Aorta (tissue), 5 donors: ENCODE data around the gene LIAS. TPM values are rescaled to one million over a fixed set of nuclear protein-coding genes. Genes with fewer than 3 reads are reported as not detected.
A peak's percentile ranks its signal among the peaks of the same experiment; 100 is the strongest.
"Not testable (repeated sequence)": the region's sequence is repeated elsewhere in the genome, so short reads cannot be mapped to it uniquely, and the experiment has no call there.

Source experiments
- ATAC-seq: fragments of 200-7000 bp; cut with Tn5 transposase; one replicate; pipeline ENCODE4 v1.9.1; 2022; ENCODE audit warnings: moderate library complexity; ENCODE audit not compliant: low FRiP score
- DNase-seq, 2 donors: peaks; one replicate each; pipeline ENCODE4 v3.0.0-alpha.2; 2020
- H3K27ac ChIP-seq, 2 donors: one replicate each; pipeline ENCODE4 v1.5.1; 2013; ENCODE audit warnings: low read length in 2 of 2, mild to moderate bottlenecking in 2 of 2, moderate library complexity in 2 of 2, control low read depth in 1 of 2, inconsistent platforms in 1 of 2, low read depth in 1 of 2
- H3K27me3 ChIP-seq, 2 donors: one replicate each; pipeline ENCODE4 v1.6.1; 2013; ENCODE audit warnings: control low read depth in 1 of 2, low read length in 1 of 2, mild to moderate bottlenecking in 1 of 2, moderate library complexity in 1 of 2; ENCODE audit not compliant: insufficient read depth in 2 of 2, control insufficient read depth in 1 of 2
- H3K36me3 ChIP-seq, 2 donors: one replicate each; pipeline ENCODE4 v1.6.1; 2013; ENCODE audit warnings: control low read depth in 1 of 2, low read length in 1 of 2, mild to moderate bottlenecking in 1 of 2; ENCODE audit not compliant: insufficient read depth in 2 of 2, control insufficient read depth in 1 of 2
- H3K4me1 ChIP-seq, 2 donors: one replicate each; pipeline ENCODE4 v1.6.1; 2013; ENCODE audit warnings: low read length in 2 of 2, control low read depth in 1 of 2, mild to moderate bottlenecking in 1 of 2, moderate library complexity in 1 of 2; ENCODE audit not compliant: insufficient read depth in 2 of 2, control insufficient read depth in 1 of 2
- H3K4me3 ChIP-seq, 2 donors: one replicate each; pipeline ENCODE4 v1.5.1; 2013; ENCODE audit warnings: low read length in 2 of 2, control low read depth in 1 of 2, mild to moderate bottlenecking in 1 of 2
- H3K9me3 ChIP-seq: one replicate; pipeline ENCODE4 v1.6.1; 2013; ENCODE audit warnings: mild to moderate bottlenecking, low read length; ENCODE audit not compliant: control insufficient read depth
- WGBS, 2 donors: extraction: QIAGEN DNeasy Blood & Tissue Kit; methylation state at CpG; one replicate each; pipeline ENCODE4 v1.1.7; 2013; 5-methylcytosine and 5-hydroxymethylcytosine counted together
- intact Hi-C, 2 donors: fragments of 100-400 bp; cut with DNase I; formaldehyde crosslinking; loops; one replicate each; pipeline versions ENCODE4 v1.14.2 to v1.15.0; 2022
- long read RNA-seq, 2 donors: library from polyadenylated mRNA; unstranded; transcript quantifications; one replicate each; pipeline ENCODE4 v2.0.0, GENCODE V29; 2020 to 2021
- polyA plus RNA-seq, 2 donors: library from polyadenylated mRNA; stranded (reverse); fragments of 200-250 nt; gene quantifications; one replicate each; pipeline ENCODE4 v1.2.3, GENCODE V29; 2013
- total RNA-seq, 2 donors: library from RNA; stranded (reverse); fragmentation: NEBNext Ultra II Directional; extraction: Animal tissue kit (Norgen Biotek cat#: 25700); gene quantifications; one replicate each; pipeline ENCODE4 v1.2.1, GENCODE V29; 2021
- donor health status: healthy with polysubstance abuse.
- donor health status: Bipolar disorder and iron deficiency.
- donor health status: DM: no; HTN: no; CAD: no.
- donor health status: DM: no; HTN: no; CAD: no.
- donor health status: DM: yes; HTN: yes; CAD: no.

The LIAS gene
- 10 to 100 TPM in 1 of 2 donors, 1 to 10 TPM in 1; 5.9 to 12.6 TPM for total RNA-seq
- 10 to 100 TPM in 1 of 2 donors, 1 to 10 TPM in 1; 5.4 to 18.4 TPM for polyA plus RNA-seq
- long read RNA-seq, donor 1, full-length matches to known transcripts: 18 of 20 reads
- long read RNA-seq, donor 1, partial matches to known transcripts: 0 of 20 reads
- long read RNA-seq, donor 1, other reads (novel, unspliced or antisense): 2 of 20 reads
- long read RNA-seq, donor 2, full-length matches to known transcripts: 1 of 4 reads
- long read RNA-seq, donor 2, partial matches to known transcripts: 2 of 4 reads
- long read RNA-seq, donor 2, other reads (novel, unspliced or antisense): 1 of 4 reads

DNA sequence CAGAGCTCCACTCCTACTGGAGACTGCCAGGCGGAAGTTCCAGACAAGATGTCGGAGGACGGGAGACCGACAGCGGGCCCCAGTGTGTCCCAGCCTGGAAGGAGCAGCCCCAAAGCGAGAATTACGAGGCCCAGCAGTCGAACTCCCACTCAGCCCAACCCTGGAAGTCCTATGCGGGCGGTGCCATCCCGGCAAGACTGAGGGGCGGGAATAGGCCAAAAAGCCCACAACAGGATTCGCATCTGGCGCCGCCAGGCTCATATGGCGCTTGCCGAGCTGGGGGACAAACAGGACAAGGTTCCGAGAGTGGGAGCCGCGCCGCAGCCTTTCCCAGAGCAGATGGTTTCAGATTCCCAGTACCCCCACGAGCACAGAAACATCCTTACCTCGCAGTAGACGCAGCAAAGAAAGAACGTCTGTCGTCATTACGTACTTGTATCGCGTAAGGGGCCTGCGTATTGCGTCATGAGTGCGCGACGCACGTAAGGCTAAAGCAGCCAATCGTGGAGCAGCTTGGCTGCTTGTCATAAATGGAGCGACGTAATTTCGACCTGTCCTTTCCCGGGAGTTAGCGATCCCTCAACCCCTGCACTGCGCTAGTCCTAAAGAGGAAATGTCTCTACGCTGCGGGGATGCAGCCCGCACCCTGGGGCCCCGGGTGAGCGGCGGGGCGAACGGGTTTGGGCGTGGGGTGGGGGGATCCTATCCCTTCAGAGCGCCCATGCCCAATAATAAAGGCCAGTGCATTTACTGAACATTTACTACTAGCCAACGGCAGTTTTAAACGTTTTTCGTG, at the start of gene LIAS, which contains the start of gene RPL9:
Gene LIAS (plus strand): TSS at position 552 of the 796 bp plus-strand sequence. CDS start 62 bp downstream, at position 614.
Gene RPL9 (minus strand): TSS at position 418 of the 796 bp plus-strand sequence. CDS start 483 bp downstream, outside the sequence.
- DNase-seq: peak; percentile 97 to 98
- peak within 1 kb of the TSS; percentile 81 to 95 for H3K27ac ChIP-seq
- intact Hi-C loops: loop anchor here (2.0 to 10.0 kb wide), 3 partner anchors 94 to 518 kb away; partner anchors contain the start of genes PDS5A (in 1 of the 2), RFC1 (in 1 of the 2) and SMIM14 (in 1 of the 2)
- WGBS, 2 donors: 0 to 1% methylated on average over 55 of the region's 55 CpGs
- H3K27me3 ChIP-seq: no peaks in the 10 kb centered on the region
- H3K4me3 ChIP-seq: peak within 1 kb of the TSS; percentile 60 to 69
- no peaks in the 10 kb centered on the region for H3K9me3 ChIP-seq
- peaks cover 0 to 1% of the 10 kb centered on the region in 2 donors for H3K4me1 ChIP-seq
- ATAC-seq: peak; percentile 99
- H3K36me3 ChIP-seq: peaks cover 0 to 5% of the 10 kb centered on the region in 2 donors

DNA sequence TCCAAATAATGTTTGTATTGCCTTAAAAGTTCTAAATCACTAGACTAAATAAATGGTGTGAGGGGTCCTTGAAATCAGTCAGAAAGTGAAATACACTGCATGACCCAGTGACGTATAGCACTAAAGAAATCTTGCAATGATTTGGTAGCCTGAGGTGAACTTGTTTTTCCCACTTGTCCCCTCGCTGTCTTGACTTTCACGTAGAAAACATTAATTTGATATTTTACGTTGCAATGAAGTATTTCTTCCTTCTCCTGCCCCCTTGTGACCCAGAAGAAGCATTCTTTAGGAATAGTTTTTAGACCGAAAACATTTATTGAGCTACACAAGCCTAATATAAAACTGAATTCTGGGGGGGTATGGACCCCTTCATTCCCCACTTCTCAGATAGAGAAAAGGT, 48.4 kb upstream of the LIAS start:
- H3K27ac ChIP-seq: no peak overlapping the region
- no peaks in the 10 kb centered on the region for H3K9me3 ChIP-seq
- intact Hi-C loops: no loop called here
- DNase-seq (no peak), ATAC-seq (no peak)
- no peak overlapping the region for H3K4me3 ChIP-seq
- H3K27me3 ChIP-seq: no peaks in the 10 kb centered on the region
- no peaks in the 10 kb centered on the region for H3K36me3 ChIP-seq
- H3K4me1 ChIP-seq: no peaks in the 10 kb centered on the region
- 20 to 22% methylated on average over 5 of the region's 5 CpGs for WGBS, 2 donors

DNA sequence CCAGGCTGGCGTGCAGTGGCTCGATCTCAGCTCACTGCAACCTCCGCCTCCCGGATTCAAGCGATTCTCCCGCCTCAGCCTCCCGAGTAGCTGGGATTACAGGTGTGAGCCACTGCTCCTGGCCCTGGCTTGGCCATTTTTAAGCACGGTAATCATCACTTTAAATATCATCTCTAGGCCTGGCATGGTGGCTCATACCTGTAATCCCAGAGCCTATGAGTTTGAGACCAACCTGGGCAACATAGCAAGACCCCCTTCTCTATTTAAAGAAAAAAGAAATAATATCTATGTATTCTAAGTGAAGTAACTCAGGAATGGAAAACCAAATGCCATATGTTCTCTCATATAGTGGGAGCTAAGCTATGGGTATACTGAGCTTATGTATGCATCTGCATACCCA, 47.3 kb upstream of the LIAS start:
- H3K27me3 ChIP-seq, H3K4me1 ChIP-seq, ATAC-seq, H3K36me3 ChIP-seq, DNase-seq, H3K9me3 ChIP-seq, H3K27ac ChIP-seq, intact Hi-C loops, H3K4me3 ChIP-seq: not testable (repeated sequence)
- WGBS, 2 donors: 86% methylated on average over 8 of the region's 8 CpGs

DNA sequence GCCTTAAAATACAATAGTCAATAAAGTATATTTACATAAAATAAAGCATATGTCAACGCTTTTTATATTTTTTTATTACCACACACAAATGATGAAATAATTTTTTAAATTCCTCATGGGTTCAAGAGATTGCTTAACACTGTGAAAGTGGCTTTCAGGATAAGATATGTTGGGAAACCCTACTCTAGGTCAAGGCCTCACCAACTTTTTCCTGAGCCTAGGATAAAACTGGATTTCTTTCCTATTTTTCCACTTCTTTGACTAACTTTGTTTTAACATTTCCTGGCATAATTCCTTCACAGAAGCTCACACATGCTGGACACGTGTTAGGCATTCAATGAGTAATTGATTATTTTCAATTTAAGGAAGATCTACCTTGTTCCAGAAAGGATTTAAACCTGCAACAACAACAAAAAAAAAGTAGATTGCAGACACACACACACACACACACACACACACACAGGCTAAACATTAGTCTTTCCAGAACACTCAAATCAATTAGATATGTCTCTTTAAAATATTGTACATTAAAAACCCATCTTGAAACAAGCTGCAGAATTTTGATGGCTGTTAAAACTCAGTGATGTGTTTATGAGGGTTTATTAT, 43.1 kb upstream of the LIAS start:
- DNase-seq (no peak), ATAC-seq (no peak)
- Histone ChIP-seq H3K4me3 (no peak overlapping the region), H3K27me3 (no peaks in the 10 kb centered on the region), H3K27ac (no peak overlapping the region), H3K4me1 (no peaks in the 10 kb centered on the region), H3K36me3 (no peaks in the 10 kb centered on the region), H3K9me3 (no peaks in the 10 kb centered on the region)
- WGBS, 2 donors: 60 to 64% methylated on average over 2 of the region's 2 CpGs
- intact Hi-C loops: no loop called here

DNA sequence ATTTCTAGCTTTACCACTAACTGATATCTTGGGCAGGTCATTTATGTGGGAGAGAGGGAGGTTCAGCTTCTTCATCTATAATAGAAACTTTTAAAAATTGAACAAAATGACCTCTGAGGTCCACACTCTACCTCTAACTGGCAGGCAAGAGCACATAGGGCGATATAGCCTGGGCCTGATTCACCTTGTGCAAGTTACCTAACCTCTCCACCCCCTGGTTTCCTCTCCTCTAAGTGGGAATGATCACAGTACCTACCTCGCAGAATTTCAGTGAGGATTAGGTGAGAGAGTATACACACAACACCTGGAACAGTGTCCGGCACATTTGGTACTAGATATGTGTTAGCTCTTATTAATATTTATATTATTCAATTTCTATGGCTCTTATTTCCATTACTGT, 36.6 kb upstream of the LIAS start:
- Histone ChIP-seq H3K36me3 (no peaks in the 10 kb centered on the region), H3K9me3 (no peaks in the 10 kb centered on the region), H3K4me3 (no peak overlapping the region), H3K27me3 (no peaks in the 10 kb centered on the region), H3K4me1 (no peaks in the 10 kb centered on the region), H3K27ac (no peak overlapping the region)
- ATAC-seq: no peak
- WGBS, 2 donors: 90% methylated on average over 3 of the region's 3 CpGs
- intact Hi-C loops: no loop called here
- DNase-seq: no peak

DNA sequence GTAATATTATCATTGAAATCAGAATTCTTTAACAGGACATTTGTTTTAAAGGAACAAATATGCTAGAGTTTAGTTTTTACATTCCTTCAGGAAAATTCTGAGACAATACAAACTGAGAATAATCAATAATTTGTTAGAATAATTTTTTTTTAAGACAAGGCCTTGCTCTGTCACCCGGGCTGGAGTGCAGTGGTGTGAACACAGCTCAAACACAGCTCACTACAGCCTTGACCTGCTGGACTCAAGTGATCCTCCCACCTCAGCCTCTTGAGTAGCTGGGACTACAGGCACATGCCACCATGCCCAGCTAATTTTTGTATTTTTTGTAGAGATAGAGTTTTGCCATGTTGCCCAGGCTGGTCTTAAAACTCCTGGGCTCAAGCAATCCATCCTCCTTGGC, 33.6 kb upstream of the LIAS start:
- H3K36me3 ChIP-seq, intact Hi-C loops, H3K27ac ChIP-seq, DNase-seq, H3K4me1 ChIP-seq, H3K4me3 ChIP-seq, H3K9me3 ChIP-seq, ATAC-seq, H3K27me3 ChIP-seq: not testable (repeated sequence)
- 78 to 91% methylated on average over 1 of the region's 1 CpG for WGBS, 2 donors

DNA sequence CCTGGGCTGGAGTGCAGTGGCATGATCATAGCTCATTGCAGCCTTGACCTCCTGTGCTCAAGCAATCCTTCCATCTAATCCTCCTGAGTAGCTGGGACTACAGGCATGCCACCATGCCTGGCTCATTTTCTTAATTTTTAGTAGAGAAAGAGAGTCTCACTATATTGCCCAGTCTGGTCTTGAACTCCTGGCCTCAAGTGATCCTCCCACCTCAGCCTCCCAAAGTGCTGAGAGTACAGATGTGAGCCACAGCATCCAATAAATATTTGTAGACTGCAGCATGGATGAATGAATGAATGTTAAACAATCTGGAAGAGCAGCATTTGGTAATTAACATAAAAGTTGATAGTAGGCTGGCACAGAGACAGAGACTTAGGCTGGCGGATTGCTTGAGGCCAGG, 32.1 kb upstream of the LIAS start:
- 97 to 100% methylated on average over 1 of the region's 1 CpG for WGBS, 2 donors

DNA sequence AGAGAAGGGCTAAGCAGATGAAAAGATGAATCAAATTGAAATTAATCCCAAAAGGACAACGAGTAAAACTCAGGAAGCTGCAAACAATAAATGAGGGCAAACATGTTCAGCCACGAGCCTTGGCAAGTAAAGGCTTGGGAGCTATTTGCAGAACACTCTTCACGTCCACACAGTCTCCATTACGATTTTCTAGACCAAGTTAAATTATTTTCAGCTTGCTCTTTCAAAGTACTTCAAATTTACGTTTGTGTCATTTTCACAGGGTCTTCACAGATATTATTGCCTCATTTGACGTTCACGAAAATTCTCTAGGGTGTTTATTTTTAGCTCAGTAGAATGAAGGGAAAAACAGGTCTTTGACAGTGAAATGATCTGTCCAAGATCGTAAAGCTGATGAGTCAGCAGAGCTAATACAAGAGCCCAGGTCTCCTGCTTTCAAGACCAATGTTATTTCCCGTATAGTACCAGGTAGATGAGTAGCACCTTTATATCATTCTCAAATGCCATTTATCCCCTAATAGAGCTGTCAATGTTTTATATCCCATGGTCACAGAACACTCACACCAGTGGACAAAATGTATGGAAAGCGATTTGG, 31.2 kb upstream of the LIAS start:
- intact Hi-C loops: no loop called here
- ATAC-seq (no peak), DNase-seq (no peak)
- Histone ChIP-seq H3K27ac (no peak overlapping the region), H3K4me3 (no peak overlapping the region), H3K27me3 (no peaks in the 10 kb centered on the region), H3K36me3 (no peaks in the 10 kb centered on the region), H3K4me1 (no peaks in the 10 kb centered on the region), H3K9me3 (no peaks in the 10 kb centered on the region)
- WGBS, 2 donors: 40 to 46% methylated on average over 10 of the region's 10 CpGs

More for the DNA sequence above, 32.1 kb upstream of the LIAS start:
- DNase-seq (no peak), ATAC-seq (no peak)
- Histone ChIP-seq H3K4me1 (no peaks in the 10 kb centered on the region), H3K36me3 (no peaks in the 10 kb centered on the region), H3K4me3 (no peak overlapping the region), H3K27me3 (no peaks in the 10 kb centered on the region), H3K9me3 (no peaks in the 10 kb centered on the region), H3K27ac (no peak overlapping the region)
- intact Hi-C loops: no loop called here
